AG04449 (cell line): ENCODE results near the gene MAD1L1.

ENCODE experiments used
- CTCF ChIA-PET: fragments of 350-600 bp; formaldehyde crosslinking; extraction: SDS; loops from one replicate; lab custom pipeline; 2021; ENCODE audit warnings: antibody characterized with exemption; lab: Yijun Ruan, JAX
- POLR2A ChIA-PET: fragments of 400-600, 350-600 bp; formaldehyde crosslinking; extraction: SDS; loops from one replicate; lab custom pipeline; 2020; ENCODE audit warnings: antibody characterized with exemption, inconsistent platforms; lab: Yijun Ruan, JAX
- DNase-seq: peaks from one replicate; pipeline ENCODE4 v3.0.0-alpha.2; 2010; ENCODE audit warnings: low read depth, low spot score
- H3K4me3 ChIP-seq: 2 replicates; pipeline ENCODE4 v1.5.1; 2011; ENCODE audit warnings: low read depth, mild to moderate bottlenecking, control low read depth, low read length
- CTCF ChIP-seq: IDR thresholded peaks from one replicate; pipeline ENCODE4 v1.5.1; 2011; ENCODE audit warnings: mild to moderate bottlenecking, moderate library complexity, low read length, control low read depth, inconsistent platforms; ENCODE audit not compliant: insufficient read depth; ENCODE audit errors: missing control alignments

MAD1L1 gene

GRCh38 chr7:1981878-1982230 is 250.9 kb downstream of the MAD1L1 start:
- H3K4me3 ChIP-seq = no peak overlapping the region
- POLR2A ChIA-PET = no interaction called here
- TF ChIP-seq CTCF = no peak
- CTCF ChIA-PET = no interaction called here
- DNase-seq = no peak

- no peak for TF ChIP-seq CTCF
- CTCF ChIA-PET = no interaction called here
These were observed 251.4 kb downstream of the MAD1L1 start for GRCh38 chr7:1981201-1981877.

GRCh38 chr7:1979591-1980560 is 252.9 kb downstream of the MAD1L1 start:
- DNase-seq = no peak
- POLR2A ChIA-PET = no interaction called here
- CTCF ChIA-PET = no interaction called here
- TF ChIP-seq CTCF = no peak
- H3K4me3 ChIP-seq = no peak overlapping the region

More at GRCh38 chr7:1981201-1981877, 251.4 kb downstream of the MAD1L1 start:
- H3K4me3 ChIP-seq = no peak overlapping the region
- POLR2A ChIA-PET = no interaction called here
- DNase-seq = no peak

GRCh38 chr7:1978656-1979590 is 253.8 kb downstream of the MAD1L1 start:
- no peak overlapping the region for H3K4me3 ChIP-seq
- ChIA-PET POLR2A (no interaction called here), CTCF (no interaction called here)
- no peak for TF ChIP-seq CTCF
- no peak for DNase-seq

DNA sequence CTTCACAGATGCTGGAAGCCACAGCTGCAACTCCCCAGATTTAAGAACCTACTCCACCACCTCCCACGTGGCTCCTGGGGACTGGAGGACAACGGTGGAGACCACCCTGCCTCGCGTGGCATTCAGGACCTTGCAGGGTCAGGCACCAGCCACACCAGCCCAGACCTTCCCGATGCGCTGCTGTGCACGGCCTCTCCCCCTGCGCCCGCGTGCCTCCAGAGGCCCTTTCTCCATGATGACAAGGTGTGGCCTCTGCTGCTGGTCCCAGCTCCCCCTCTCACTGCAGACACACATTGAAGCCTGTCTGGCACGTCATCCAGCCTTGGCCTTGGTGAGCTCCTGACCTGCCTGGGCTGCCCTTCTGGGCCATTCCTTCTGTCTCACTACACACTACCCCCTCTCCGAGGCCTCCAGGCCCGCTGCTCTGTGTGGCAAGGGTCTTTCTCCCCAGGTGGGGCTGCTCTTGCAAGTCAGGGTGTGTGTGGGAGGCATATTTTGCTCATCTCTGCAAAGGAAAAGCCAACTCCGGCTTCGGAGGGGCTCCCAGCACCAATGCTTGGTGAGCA is 254.8 kb downstream of the MAD1L1 start:
- no peak overlapping the region for H3K4me3 ChIP-seq
- DNase-seq = no peak
- POLR2A ChIA-PET = no interaction called here
- CTCF ChIA-PET = no interaction called here
- no peak for TF ChIP-seq CTCF
